Ecto neural progenitor cell (in vitro differentiated cells): ENCODE measurements around the gene APOF.
"Not testable (repeated sequence)": the region's sequence is repeated elsewhere in the genome, so short reads cannot be mapped to it uniquely, and the experiment has no call there.

ENCODE experiments used
- DNase-seq: peaks from one replicate; pipeline ENCODE4 v3.0.0-alpha.2; 2018; ENCODE audit warnings: low spot score

Gene APOF, protein sequence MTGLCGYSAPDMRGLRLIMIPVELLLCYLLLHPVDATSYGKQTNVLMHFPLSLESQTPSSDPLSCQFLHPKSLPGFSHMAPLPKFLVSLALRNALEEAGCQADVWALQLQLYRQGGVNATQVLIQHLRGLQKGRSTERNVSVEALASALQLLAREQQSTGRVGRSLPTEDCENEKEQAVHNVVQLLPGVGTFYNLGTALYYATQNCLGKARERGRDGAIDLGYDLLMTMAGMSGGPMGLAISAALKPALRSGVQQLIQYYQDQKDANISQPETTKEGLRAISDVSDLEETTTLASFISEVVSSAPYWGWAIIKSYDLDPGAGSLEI

GRCh38 chr12:56362130-56363059 is at the start of gene APOF:
APOF (minus strand) TSS chr12:56362857; CDS start chr12:56362745, 112 bp downstream.
- no peak for DNase-seq

DNA sequence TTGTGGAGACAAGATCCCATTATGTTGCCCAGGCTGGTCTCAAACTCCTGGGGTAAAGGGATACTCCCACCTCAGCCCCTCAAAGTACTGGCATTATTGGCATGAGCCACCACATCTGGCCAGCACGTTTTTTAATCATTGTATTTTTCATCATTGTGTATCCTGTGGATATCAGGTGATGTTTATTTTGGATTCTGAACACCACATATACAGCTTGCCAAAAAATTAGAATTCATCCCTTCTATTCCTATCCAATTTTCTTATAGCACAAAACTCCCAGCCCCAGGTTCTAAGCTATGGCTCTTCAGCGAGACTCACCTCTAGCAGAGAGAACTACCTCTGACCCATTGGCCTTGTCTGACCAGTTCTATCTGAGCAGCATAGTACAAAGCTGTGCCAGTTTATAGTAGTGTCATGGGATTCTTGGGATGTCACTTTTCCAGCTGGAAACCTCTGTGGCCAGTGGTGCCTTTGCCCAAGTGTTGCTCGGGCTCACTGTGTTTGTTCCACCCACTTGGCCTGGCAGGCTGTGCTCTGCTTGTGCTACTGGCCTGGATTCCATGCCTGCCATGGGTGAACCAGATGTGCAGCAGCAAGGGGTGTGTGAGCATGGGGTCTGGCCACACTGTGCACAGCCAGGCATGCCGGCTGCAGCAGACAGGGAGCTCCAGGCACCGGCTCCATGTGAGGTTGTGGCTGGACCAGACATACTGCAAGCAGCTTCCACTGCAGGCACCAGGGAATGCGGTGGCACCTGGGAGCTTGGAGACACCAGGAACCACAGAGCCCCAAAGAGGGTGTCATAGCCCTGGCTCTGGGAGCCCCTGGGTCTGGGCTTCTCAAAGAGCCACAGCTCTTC is 49.4 kb upstream of the APOF start:
- DNase-seq, result no peak

- no peak for DNase-seq
Observed at GRCh38 chr12:56410768-56411167, 48.1 kb upstream of the APOF start.

GRCh38 chr12:56408799-56409417 is 46.3 kb upstream of the APOF start:
- no peak for DNase-seq

GRCh38 chr12:56404227-56404626 is 41.6 kb upstream of the APOF start:
- not testable (repeated sequence) for DNase-seq

DNA sequence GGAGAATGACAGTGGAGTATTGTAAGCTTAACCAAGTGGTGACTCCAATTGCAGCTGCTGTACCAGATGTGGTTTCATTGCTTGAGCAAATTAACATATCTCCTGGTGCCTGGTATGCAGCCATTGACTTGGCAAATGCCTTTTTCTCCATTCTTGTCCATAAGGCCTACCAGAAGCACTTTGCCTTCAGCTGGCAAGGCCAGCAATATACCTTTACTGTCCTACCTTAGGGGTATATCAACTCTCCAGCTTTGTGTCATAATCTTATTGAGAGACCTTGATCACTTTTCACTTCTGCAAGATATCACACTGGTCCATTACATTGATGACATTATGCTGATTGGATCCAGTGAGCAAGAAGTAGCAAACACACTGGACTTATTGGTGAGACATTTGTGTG is 39.0 kb upstream of the APOF start:
- not testable (repeated sequence) for DNase-seq

DNA sequence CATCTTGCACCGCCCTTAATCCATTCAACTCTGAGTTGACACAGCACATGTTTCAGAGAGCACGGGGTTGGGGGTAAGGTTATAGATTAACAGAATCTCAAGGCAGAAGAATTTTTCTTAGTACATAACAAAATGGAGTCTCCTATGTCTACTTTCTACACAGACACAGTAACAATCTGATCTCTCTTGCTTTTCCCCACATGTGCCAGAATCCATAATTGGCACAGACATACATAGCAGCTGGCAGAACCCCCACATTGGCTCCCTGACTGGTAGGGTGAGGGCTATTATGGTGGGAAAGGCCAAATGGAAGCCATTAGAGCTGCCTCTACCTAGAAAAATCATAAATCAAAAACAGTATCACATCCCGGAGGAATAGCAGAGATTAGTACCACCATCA is 38.5 kb upstream of the APOF start:
- DNase-seq, result not testable (repeated sequence)

DNA sequence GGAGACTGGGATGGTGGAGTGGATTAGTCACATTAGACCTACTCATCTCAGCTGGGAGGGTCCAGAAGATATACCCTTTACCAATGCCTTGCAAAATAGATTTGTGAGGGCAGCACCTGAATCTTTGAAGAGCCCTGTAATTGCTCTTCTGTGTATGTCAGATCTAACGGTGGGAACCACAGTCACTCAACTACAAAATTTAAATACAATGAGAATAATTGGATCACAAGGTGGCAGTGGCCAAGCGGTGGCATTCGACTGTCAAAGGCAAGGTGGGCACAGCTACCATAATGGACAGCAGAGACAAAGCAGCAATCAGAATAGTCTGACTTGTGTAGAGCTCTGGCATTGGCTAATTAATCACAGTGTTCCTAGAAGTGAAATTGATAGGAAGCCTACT is 36.8 kb upstream of the APOF start:
- not testable (repeated sequence) for DNase-seq

GRCh38 chr12:56398324-56398723 is 35.7 kb upstream of the APOF start:
- DNase-seq, result no peak

DNA sequence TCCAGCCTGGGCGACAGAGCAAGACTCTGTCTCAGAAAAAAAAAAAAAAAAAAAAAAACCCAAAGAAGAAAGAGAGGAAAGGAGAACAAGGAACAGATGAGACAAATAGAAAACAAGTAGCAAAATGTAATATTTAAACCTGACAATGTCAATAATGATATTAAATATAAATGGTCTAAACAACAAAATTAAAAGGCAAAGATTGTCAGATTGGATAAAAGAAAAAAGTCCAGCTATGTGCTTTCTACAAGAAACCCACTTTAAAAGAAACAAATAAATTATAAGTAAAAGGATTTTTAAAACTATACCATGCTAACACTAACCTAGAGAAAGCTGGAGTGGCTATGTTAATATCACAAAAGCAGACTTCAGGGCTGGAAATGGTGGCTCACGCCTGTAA is 29.7 kb upstream of the APOF start:
- no peak for DNase-seq

DNA sequence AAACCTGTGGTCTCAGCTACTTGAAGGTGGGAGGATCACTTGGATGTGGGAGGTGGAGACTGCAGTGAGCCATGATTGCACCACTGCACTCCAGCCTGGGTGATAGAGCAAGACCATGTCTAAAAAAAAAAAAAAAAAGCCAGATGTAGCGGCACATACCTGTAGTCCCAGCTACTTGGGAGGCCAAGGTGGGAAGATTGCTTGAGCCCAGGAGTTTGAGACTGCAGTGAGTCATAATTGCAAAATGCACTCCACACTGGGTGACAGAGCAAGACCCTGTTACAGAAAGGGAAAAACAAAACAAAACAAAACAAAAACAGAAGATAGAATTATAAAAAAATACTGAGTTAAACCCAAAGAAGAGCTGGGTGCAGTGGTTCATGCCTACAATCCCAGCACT is 29.1 kb upstream of the APOF start:
- no peak for DNase-seq

DNA sequence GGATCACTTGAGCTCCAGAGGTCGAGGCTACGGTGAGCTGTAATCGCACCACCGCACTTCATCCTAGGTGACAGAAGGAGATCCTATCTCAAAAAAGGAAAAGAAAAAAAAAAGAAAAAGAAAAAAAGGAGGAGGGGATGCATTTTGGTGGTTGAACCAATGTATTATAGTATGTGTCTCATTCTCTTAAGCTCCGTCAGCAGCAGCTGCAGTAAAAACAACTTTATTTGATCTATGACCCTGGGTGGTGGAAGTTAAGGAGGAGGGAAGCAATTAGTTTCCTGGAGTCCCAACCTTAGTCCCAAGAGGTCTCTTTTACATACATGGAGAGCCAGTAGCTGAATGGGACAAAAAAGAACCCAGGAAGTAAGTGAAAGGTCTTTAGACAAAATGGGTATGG is 26.8 kb upstream of the APOF start:
- DNase-seq, result no peak

DNA sequence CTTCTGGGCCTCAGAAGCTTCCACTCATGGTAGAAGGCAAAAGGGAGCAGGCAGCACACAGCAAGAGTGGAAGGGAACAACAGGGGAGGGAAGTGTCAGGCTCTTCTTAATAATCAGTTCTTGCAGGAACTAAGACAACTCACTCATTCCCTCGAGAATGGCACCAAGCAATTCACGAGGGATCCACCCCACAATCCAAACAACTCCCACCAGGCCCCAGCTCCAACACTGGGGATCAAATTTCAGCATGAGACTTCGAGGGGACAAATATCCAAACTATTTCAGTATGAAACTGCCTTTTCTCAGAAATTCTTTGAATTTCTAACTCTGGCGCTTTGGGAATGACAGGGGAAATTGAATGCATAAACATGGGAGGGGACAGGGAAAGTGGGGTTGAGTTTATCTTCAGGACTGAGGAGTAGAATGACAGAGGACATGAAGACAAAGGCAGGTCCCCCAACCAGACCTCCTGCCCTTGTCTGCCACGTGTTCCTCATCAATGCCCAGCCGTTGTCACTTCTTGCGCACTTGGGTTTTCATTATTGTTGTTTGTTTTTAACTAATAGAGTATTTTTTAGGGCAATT is 24.6 kb upstream of the APOF start:
- DNase-seq, result no peak

- no peak for DNase-seq
Observed at GRCh38 chr12:56385873-56386272, 23.2 kb upstream of the APOF start.

GRCh38 chr12:56382611-56383010 is 20.0 kb upstream of the APOF start:
- no peak for DNase-seq

- no peak for DNase-seq
Observed at GRCh38 chr12:56377989-56378316, 15.3 kb upstream of the APOF start.

GRCh38 chr12:56377310-56377988 is 14.8 kb upstream of the APOF start:
- no peak for DNase-seq

DNA sequence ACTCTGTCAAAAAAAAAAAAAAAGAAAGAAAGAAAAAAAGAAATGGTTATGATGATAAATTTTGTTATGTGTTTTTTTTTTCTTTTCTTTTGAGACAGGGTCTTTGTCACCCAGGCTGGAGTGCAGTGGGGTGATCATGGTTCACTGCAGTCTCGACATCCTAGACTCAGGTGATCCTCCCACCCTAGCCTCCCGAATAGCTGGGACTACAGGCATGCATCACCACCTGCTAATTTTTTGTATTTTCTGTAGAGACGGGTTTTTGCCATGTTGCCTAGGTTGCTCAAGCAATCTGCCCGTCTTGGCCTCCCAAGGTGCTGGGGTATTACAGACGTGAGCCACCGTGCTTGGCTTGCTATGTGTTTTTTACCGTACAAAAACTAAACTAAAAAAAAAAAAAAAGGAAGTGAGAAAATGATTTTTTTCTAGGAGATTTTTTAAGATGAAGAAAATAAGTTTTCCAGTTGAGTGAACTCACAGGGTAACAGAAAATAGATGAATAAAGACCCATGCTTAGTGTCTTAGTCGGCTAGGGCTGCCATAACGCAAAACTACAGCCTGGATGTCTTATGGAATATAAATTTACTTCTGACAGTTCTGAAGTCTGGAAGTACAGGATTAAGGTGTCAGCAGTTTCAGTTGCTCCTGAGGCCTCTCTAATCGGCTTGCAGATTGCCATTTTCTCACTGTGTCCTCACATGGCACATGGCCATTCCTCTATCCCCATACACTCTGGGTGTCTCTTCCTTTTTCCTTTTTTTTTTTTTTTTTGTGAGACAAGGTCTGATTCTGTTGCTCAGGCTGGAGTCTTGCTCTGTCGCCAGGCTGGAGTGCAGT is 13.2 kb upstream of the APOF start:
- no peak for DNase-seq

DNA sequence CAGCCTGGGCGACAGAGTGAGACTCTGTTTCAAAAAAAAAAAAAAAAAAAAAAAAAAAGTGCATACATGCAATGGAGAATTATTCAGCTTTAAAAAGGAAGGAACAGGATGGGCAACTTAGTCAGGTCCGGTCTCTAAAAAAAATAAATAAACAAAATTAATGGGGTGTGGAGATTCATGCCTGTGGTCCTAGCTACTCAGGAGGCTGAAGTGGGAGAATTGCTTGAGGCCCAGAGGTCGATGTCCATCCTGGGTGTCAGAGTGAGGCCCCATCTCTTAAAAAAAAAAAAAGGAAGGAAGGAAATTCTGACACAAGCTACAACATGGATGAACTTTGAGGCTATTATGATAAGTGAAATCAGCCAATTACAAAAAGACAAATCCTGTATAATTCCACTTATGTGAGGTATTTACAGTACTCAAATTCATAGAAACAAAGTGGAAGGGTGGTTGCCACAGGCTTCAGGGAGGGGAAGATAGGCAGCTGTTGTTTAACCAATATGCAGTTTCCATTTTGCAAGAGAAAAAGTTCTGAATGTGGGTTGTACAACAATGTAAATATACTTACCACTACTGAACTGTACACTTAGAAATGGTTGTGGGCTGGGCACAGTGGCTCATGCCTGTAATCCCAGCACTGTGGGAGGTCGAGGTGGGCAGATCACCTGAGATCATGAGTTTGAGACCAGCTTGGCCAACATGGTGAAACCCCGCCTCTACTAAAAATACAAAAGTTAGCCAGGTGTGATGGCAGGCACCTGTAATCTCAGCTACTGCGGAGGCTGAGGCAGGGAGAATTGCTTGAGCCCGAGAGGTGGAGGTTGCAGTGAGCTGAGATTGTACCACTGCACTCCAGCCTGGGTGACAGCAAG is 12.3 kb upstream of the APOF start:
- no peak for DNase-seq
